ENCODE data around the gene ADGRA1. TPM values are rescaled to one million over a fixed set of nuclear protein-coding genes. Genes with fewer than 3 reads are reported as not detected.

The ADGRA1 gene
- total and polyA plus RNA-seq, 2 experiments from 2014 or later: not detected

GRCh38 chr10:133047526-133048123, 40.1 kb upstream of the ADGRA1 start:
- no peaks in the 10 kb centered on the region for H3K9me3 ChIP-seq (ENCODE audit: low read depth)
- H3K36me3 ChIP-seq (ENCODE audit: low read depth): no peaks in the 10 kb centered on the region
- DNase-seq: no peak
- no peaks in the 10 kb centered on the region for H3K4me1 ChIP-seq (ENCODE audit: insufficient read depth)
- H3K4me2 ChIP-seq (ENCODE audit: unreplicated experiment): no peak overlapping the region
- no peak overlapping the region for H3K9ac ChIP-seq
- WGBS, 2 experiments (ENCODE audit: low coverage in 1 of 2, low lambda C conversion rate in 2 of 2, missing lambda C conversion rate in 2 of 2): 59 to 62% methylated on average over 41 to 42 of the region's 42 CpGs
- no peaks in the 10 kb centered on the region for H4K20me1 ChIP-seq (ENCODE audit: insufficient read depth)
- H3K27ac ChIP-seq: no peak overlapping the region
- H2AFZ ChIP-seq: no peak overlapping the region
- in situ Hi-C loops (cut with MboI): no loop called here
- no peak overlapping the region for H3K4me3 ChIP-seq
- H3K79me2 ChIP-seq (ENCODE audit: insufficient read depth): no peaks in the 10 kb centered on the region
- peaks cover 25% of the 10 kb centered on the region; the same call in 1 of the 2 replicates for H3K27me3 ChIP-seq (replicated peaks; ENCODE audit: insufficient read depth)
- no peak for TF ChIP-seq EZH2 (IDR thresholded peaks at IDR 0.05; ENCODE audit: insufficient read depth, poor library complexity, severe bottlenecking)
- no peak for TF ChIP-seq EZH2phosphoT487 (IDR thresholded peaks at IDR 0.05; ENCODE audit: insufficient read depth, low read depth)
- no peaks in the 10 kb centered on the region for H3K9me2 ChIP-seq (ENCODE audit: insufficient read depth)
- H3F3A ChIP-seq (ENCODE audit: insufficient read depth): no peaks in the 10 kb centered on the region

- no peaks in the 10 kb centered on the region for H3K9me3 ChIP-seq (ENCODE audit: low read depth)
- peaks cover 24% of the 10 kb centered on the region; the same call in 1 of the 2 replicates for H3K27me3 ChIP-seq (replicated peaks; ENCODE audit: insufficient read depth)
- in situ Hi-C loops (cut with MboI): no loop called here
- 40 to 45% methylated on average over 12 to 13 of the region's 13 CpGs for WGBS, 2 experiments (ENCODE audit: low coverage in 1 of 2, low lambda C conversion rate in 2 of 2, missing lambda C conversion rate in 2 of 2)
- DNase-seq: no peak
- H2AFZ ChIP-seq: no peak overlapping the region
- no peak overlapping the region for H3K9ac ChIP-seq
- no peak for TF ChIP-seq EZH2 (IDR thresholded peaks at IDR 0.05; ENCODE audit: insufficient read depth, poor library complexity, severe bottlenecking)
- no peak for TF ChIP-seq EZH2phosphoT487 (IDR thresholded peaks at IDR 0.05; ENCODE audit: insufficient read depth, low read depth)
- H3K79me2 ChIP-seq (ENCODE audit: insufficient read depth): no peaks in the 10 kb centered on the region
- H3K9me2 ChIP-seq (ENCODE audit: insufficient read depth): no peaks in the 10 kb centered on the region
- no peak overlapping the region for H3K27ac ChIP-seq
- H3K4me1 ChIP-seq (ENCODE audit: insufficient read depth): no peaks in the 10 kb centered on the region
- H3K4me3 ChIP-seq: no peak overlapping the region
- H3F3A ChIP-seq (ENCODE audit: insufficient read depth): no peaks in the 10 kb centered on the region
- no peaks in the 10 kb centered on the region for H3K36me3 ChIP-seq (ENCODE audit: low read depth)
- no peak overlapping the region for H3K4me2 ChIP-seq (ENCODE audit: unreplicated experiment)
- no peaks in the 10 kb centered on the region for H4K20me1 ChIP-seq (ENCODE audit: insufficient read depth)
Observed at GRCh38 chr10:133048266-133048665, 39.5 kb upstream of the ADGRA1 start.

- Histone ChIP-seq H3K4me2 (ENCODE audit: unreplicated experiment) (no peak overlapping the region), H4K20me1 (ENCODE audit: insufficient read depth) (no peaks in the 10 kb centered on the region), H3K9me3 (ENCODE audit: low read depth) (no peaks in the 10 kb centered on the region), H3K27me3 (replicated peaks; ENCODE audit: insufficient read depth) (peaks cover 24% of the 10 kb centered on the region; the same call in 1 of the 2 replicates), H3K9ac (no peak overlapping the region), H3F3A (ENCODE audit: insufficient read depth) (no peaks in the 10 kb centered on the region), H3K4me3 (no peak overlapping the region), H3K9me2 (ENCODE audit: insufficient read depth) (no peaks in the 10 kb centered on the region), H3K27ac (no peak overlapping the region), H3K4me1 (ENCODE audit: insufficient read depth) (no peaks in the 10 kb centered on the region), H3K79me2 (ENCODE audit: insufficient read depth) (no peaks in the 10 kb centered on the region), H2AFZ (no peak overlapping the region), H3K36me3 (ENCODE audit: low read depth) (no peaks in the 10 kb centered on the region)
- 51 to 55% methylated on average over 13 of the region's 13 CpGs for WGBS, 2 experiments (ENCODE audit: low coverage in 1 of 2, low lambda C conversion rate in 2 of 2, missing lambda C conversion rate in 2 of 2)
- in situ Hi-C loops (cut with MboI): no loop called here
- TF ChIP-seq EZH2 (IDR thresholded peaks at IDR 0.05; ENCODE audit: insufficient read depth, poor library complexity, severe bottlenecking) (no peak), EZH2phosphoT487 (IDR thresholded peaks at IDR 0.05; ENCODE audit: insufficient read depth, low read depth) (no peak)
- no peak for DNase-seq
Observed at GRCh38 chr10:133048926-133049325, 38.8 kb upstream of the ADGRA1 start.

- Histone ChIP-seq H3K4me3 (no peak overlapping the region), H3K36me3 (ENCODE audit: low read depth) (no peaks in the 10 kb centered on the region), H3K27ac (no peak overlapping the region), H3K4me1 (ENCODE audit: insufficient read depth) (no peaks in the 10 kb centered on the region), H3K4me2 (ENCODE audit: unreplicated experiment) (no peak overlapping the region), H3K9ac (no peak overlapping the region), H3K9me2 (ENCODE audit: insufficient read depth) (no peaks in the 10 kb centered on the region), H4K20me1 (ENCODE audit: insufficient read depth) (no peaks in the 10 kb centered on the region), H2AFZ (no peak overlapping the region), H3F3A (ENCODE audit: insufficient read depth) (no peaks in the 10 kb centered on the region), H3K27me3 (replicated peaks; ENCODE audit: insufficient read depth) (peaks cover 24% of the 10 kb centered on the region; the same call in 1 of the 2 replicates), H3K9me3 (ENCODE audit: low read depth) (no peaks in the 10 kb centered on the region), H3K79me2 (ENCODE audit: insufficient read depth) (no peaks in the 10 kb centered on the region)
- no peak for DNase-seq
- WGBS, 2 experiments (ENCODE audit: low coverage in 1 of 2, low lambda C conversion rate in 2 of 2, missing lambda C conversion rate in 2 of 2): 35 to 39% methylated on average over 11 of the region's 11 CpGs
- in situ Hi-C loops (cut with MboI): no loop called here
- TF ChIP-seq EZH2 (IDR thresholded peaks at IDR 0.05; ENCODE audit: insufficient read depth, poor library complexity, severe bottlenecking) (no peak), EZH2phosphoT487 (IDR thresholded peaks at IDR 0.05; ENCODE audit: insufficient read depth, low read depth) (no peak)
Observed at GRCh38 chr10:133049639-133050038, 38.1 kb upstream of the ADGRA1 start.
